ENCODE data around the gene SMYD3.

Gene SMYD3

GRCh38 chr1:246001142-246001836 lies 505.8 kb downstream of the SMYD3 start:
- peaks cover 47% of the 10 kb centered on the region for H3K4me1 Mint-ChIP-seq
- H3K27me3 Mint-ChIP-seq (ENCODE audit: low read depth, poor library complexity): peaks cover 4% of the 10 kb centered on the region
- no peak overlapping the region for H3K4me3 Mint-ChIP-seq
- H3K9me3 Mint-ChIP-seq: peaks cover 10% of the 10 kb centered on the region
- TF ChIP-seq, protein P1, sequence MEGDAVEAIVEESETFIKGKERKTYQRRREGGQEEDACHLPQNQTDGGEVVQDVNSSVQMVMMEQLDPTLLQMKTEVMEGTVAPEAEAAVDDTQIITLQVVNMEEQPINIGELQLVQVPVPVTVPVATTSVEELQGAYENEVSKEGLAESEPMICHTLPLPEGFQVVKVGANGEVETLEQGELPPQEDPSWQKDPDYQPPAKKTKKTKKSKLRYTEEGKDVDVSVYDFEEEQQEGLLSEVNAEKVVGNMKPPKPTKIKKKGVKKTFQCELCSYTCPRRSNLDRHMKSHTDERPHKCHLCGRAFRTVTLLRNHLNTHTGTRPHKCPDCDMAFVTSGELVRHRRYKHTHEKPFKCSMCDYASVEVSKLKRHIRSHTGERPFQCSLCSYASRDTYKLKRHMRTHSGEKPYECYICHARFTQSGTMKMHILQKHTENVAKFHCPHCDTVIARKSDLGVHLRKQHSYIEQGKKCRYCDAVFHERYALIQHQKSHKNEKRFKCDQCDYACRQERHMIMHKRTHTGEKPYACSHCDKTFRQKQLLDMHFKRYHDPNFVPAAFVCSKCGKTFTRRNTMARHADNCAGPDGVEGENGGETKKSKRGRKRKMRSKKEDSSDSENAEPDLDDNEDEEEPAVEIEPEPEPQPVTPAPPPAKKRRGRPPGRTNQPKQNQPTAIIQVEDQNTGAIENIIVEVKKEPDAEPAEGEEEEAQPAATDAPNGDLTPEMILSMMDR (IDR thresholded peaks at IDR 0.05): no peak
- no peak for DNase-seq
- H3K36me3 Mint-ChIP-seq (ENCODE audit: low read depth): peaks cover 16% of the 10 kb centered on the region
- no peak overlapping the region for H3K27ac Mint-ChIP-seq

GRCh38 chr1:246000638-246001015 lies 506.5 kb downstream of the SMYD3 start:
- Mint-ChIP-seq H3K27ac (no peak overlapping the region), H3K4me3 (no peak overlapping the region), H3K4me1 (peaks cover 48% of the 10 kb centered on the region), H3K36me3 (ENCODE audit: low read depth) (peaks cover 16% of the 10 kb centered on the region), H3K27me3 (ENCODE audit: low read depth, poor library complexity) (peaks cover 4% of the 10 kb centered on the region), H3K9me3 (peaks cover 10% of the 10 kb centered on the region)
- TF ChIP-seq, protein P1 (IDR thresholded peaks at IDR 0.05): no peak
- DNase-seq: no peak

DNA sequence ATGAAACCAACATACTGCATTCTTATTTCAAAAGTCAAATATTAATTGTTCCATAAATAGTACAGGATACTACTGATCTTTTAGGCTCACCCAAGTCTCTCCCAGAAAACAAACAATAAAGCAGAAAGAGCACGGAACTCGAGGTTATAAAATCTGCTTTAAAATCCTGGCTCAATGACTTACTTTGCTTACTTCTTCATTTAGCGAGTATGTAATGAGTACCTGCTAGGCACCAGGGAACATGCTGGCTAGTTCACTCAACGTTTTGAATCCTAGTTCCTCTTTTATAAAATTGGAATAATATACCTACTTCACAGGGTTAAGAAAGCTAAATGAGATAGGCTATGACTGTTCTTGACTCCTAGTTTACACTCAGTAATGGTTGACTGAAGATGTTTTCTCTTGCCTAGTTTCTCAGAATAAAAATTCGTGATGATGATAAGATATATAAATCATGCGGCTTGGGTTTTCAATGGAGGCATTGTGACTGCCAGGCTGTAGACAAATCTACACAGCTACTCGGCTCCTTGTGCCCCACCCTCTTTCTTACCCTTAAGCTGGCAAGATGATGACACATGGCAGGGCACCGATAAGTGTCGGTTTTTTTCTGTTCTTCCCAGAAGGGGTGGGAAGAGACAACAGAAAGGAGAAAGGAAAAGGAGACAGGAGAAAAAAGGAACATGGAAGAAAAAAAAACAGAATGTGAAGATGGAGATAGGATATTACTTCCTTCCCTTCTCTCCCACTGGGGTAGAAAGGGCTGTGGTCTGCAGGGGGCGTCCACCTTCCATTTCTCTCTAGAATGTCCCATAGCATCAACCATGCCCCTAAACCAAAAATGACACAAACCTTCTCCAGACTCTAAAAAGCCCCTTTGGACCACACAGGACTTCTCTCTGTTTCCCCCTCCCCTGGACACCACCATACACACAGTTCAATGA lies 507.1 kb downstream of the SMYD3 start:
- TF ChIP-seq, protein P1 (IDR thresholded peaks at IDR 0.05): no peak
- no peak overlapping the region for H3K4me3 Mint-ChIP-seq
- H3K27ac Mint-ChIP-seq: no peak overlapping the region
- peaks cover 4% of the 10 kb centered on the region for H3K27me3 Mint-ChIP-seq (ENCODE audit: low read depth, poor library complexity)
- peaks cover 10% of the 10 kb centered on the region for H3K9me3 Mint-ChIP-seq
- DNase-seq: no peak
- H3K36me3 Mint-ChIP-seq (ENCODE audit: low read depth): peaks cover 16% of the 10 kb centered on the region
- H3K4me1 Mint-ChIP-seq: peaks cover 53% of the 10 kb centered on the region

DNA sequence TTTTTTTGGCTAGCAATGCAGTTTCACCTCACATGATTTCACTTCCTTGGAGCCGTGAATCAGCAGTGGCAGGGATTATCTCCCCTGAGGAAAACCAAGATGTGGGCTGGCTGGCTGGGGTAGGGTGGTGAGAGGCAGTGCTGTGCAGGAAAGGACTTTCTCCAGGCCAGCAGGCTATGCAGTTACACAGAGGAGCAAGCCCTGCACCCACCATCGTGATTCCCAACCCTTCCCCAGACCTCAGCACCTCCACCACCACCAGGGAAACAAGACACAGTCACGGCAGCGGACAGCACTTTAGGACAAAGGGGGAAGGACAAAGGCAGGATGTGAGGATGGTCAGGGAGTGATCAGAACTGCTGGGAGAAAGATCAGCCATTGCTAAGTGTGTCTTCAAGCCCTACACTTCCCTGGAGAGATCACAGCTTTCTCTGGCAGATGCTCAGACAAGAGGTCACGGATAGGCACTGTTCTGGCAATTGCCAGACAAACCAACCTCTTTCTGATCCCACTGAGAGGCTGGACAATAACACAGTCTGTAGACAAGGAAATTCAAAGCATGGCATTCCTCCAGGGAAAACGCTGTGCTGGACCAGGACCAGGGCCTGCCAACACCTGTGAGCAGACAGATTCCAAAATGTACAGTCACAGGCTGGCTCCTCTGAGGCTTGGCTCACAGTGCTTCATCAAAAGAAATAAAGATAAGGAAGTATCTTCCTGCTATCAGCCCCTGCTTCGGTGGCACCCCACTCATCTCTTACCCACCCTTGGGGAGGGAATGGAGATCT lies 509.4 kb downstream of the SMYD3 start:
- Mint-ChIP-seq H3K27ac (peak overlapping the region; percentile 59), H3K4me3 (no peak overlapping the region), H3K4me1 (peaks cover 43% of the 10 kb centered on the region), H3K27me3 (ENCODE audit: low read depth, poor library complexity) (peaks cover 7% of the 10 kb centered on the region), H3K9me3 (peaks cover 16% of the 10 kb centered on the region), H3K36me3 (ENCODE audit: low read depth) (peaks cover 26% of the 10 kb centered on the region)
- TF ChIP-seq, protein P1 (IDR thresholded peaks at IDR 0.05): no peak
- DNase-seq: no peak

GRCh38 chr1:245996811-245997210 lies 510.3 kb downstream of the SMYD3 start:
- H3K36me3 Mint-ChIP-seq (ENCODE audit: low read depth): peaks cover 26% of the 10 kb centered on the region
- H3K27me3 Mint-ChIP-seq (ENCODE audit: low read depth, poor library complexity): peaks cover 7% of the 10 kb centered on the region
- no peak overlapping the region for H3K4me3 Mint-ChIP-seq
- no peak overlapping the region for H3K27ac Mint-ChIP-seq
- peaks cover 42% of the 10 kb centered on the region for H3K4me1 Mint-ChIP-seq
- no peak for DNase-seq
- TF ChIP-seq, protein P1 (IDR thresholded peaks at IDR 0.05): no peak
- peaks cover 15% of the 10 kb centered on the region for H3K9me3 Mint-ChIP-seq

All from nephron progenitor cell (in vitro differentiated cells).